ENCODE measurements around the gene SOX13. TPM values are rescaled to one million over a fixed set of nuclear protein-coding genes. Genes with fewer than 3 reads are reported as not detected.

SOX13 gene
- total RNA-seq, 4 donors from 2014 or later, result 12.1 to 34.1 (median 33.4) TPM

- H3K27ac ChIP-seq, result no peak overlapping the region
- TF ChIP-seq CTCF (IDR thresholded peaks at IDR 0.05) (no peak), POLR2AphosphoS5 (IDR thresholded peaks at IDR 0.05) (no peak), POLR2A (IDR thresholded peaks at IDR 0.05) (no peak), EP300 (IDR thresholded peaks at IDR 0.05; ENCODE audit: low read depth) (no peak)
- DNase-seq, result no peak
- 56 to 70% methylated on average over 3 of the region's 3 CpGs for WGBS, 2 donors (ENCODE audit: low coverage in 1 of 2)
- H3K9me3 ChIP-seq, result peaks cover 0 to 5% of the 10 kb centered on the region in 2 donors
- intact Hi-C loops (cut with DNase I; ENCODE audit: low total_unique reads), result no loop called here
- H3K36me3 ChIP-seq, result no peaks in the 10 kb centered on the region
- no peak overlapping the region for H3K4me3 ChIP-seq
- in situ Hi-C loops (cut with MboI; ENCODE audit: low pct_ligation_motif_present in 1 of 4, low pct_unique_long_range_greater_than_20kb in 1 of 4, low sequenced_read_pairs in 3 of 4), result no loop called here
- no peaks in the 10 kb centered on the region for H3K4me1 ChIP-seq
- peaks cover 10% of the 10 kb centered on the region for H3K27me3 ChIP-seq
Measured at GRCh38 chr1:204174958-204175357, 102.0 kb downstream of the SOX13 start.

GRCh38 chr1:204176049-204176448, 103.1 kb downstream of the SOX13 start:
- Histone ChIP-seq H3K4me1 (no peaks in the 10 kb centered on the region), H3K27me3 (peaks cover 10% of the 10 kb centered on the region), H3K27ac (no peak overlapping the region), H3K9me3 (no peaks in the 10 kb centered on the region), H3K4me3 (no peak overlapping the region), H3K36me3 (no peaks in the 10 kb centered on the region)
- WGBS, 2 donors (ENCODE audit: low coverage in 1 of 2), result 78 to 96% methylated on average over 4 to 5 of the region's 5 CpGs
- DNase-seq, result no peak
- in situ Hi-C loops (cut with MboI; ENCODE audit: low pct_ligation_motif_present in 1 of 4, low pct_unique_long_range_greater_than_20kb in 1 of 4, low sequenced_read_pairs in 3 of 4) (no loop called here), intact Hi-C loops (cut with DNase I; ENCODE audit: low total_unique reads) (no loop called here)
- no peak for TF ChIP-seq POLR2A (IDR thresholded peaks at IDR 0.05)
- no peak for TF ChIP-seq POLR2AphosphoS5 (IDR thresholded peaks at IDR 0.05)
- no peak for TF ChIP-seq CTCF (IDR thresholded peaks at IDR 0.05)
- TF ChIP-seq EP300 (IDR thresholded peaks at IDR 0.05; ENCODE audit: low read depth), result no peak

- no peak for DNase-seq
- peaks cover 10% of the 10 kb centered on the region for H3K27me3 ChIP-seq
- TF ChIP-seq CTCF (IDR thresholded peaks at IDR 0.05) (no peak), POLR2AphosphoS5 (IDR thresholded peaks at IDR 0.05) (no peak), POLR2A (IDR thresholded peaks at IDR 0.05) (no peak), EP300 (IDR thresholded peaks at IDR 0.05; ENCODE audit: low read depth) (no peak)
- no peaks in the 10 kb centered on the region for H3K4me1 ChIP-seq
- H3K4me3 ChIP-seq, result no peak overlapping the region
- intact Hi-C loops (cut with DNase I; ENCODE audit: low total_unique reads) (no loop called here), in situ Hi-C loops (cut with MboI; ENCODE audit: low pct_ligation_motif_present in 1 of 4, low pct_unique_long_range_greater_than_20kb in 1 of 4, low sequenced_read_pairs in 3 of 4) (no loop called here)
- 39 to 71% methylated on average over 1 to 4 of the region's 4 CpGs for WGBS, 2 donors (ENCODE audit: low coverage in 1 of 2)
- no peaks in the 10 kb centered on the region for H3K36me3 ChIP-seq
- H3K27ac ChIP-seq, result no peak overlapping the region
- no peaks in the 10 kb centered on the region for H3K9me3 ChIP-seq
Measured at GRCh38 chr1:204177133-204177532, 104.2 kb downstream of the SOX13 start.

Other genes with a start within 250 kb of the SOX13 start
- gene SNRPE, start 211.5 kb upstream of the SOX13 start, total RNA-seq, result 10 to 100 TPM in 2 of 4 donors, 1 to 10 TPM in 1, not detected in 1; 3.0 to 30.2 (median 24.0) TPM
- 1 to 10 TPM in 3 of 4 donors, not detected in 1; 1.9 to 3.7 (median 3.3) TPM for gene ETNK2, start 78.9 kb downstream of the SOX13 start, total RNA-seq
- 1 to 10 TPM in 1 of 4 donors, not detected in 3; 2.7 TPM for gene REN, start 93.2 kb downstream of the SOX13 start, total RNA-seq
- not detected for gene KISS1, start 123.4 kb downstream of the SOX13 start, total RNA-seq
- gene GOLT1A, start 140.9 kb downstream of the SOX13 start, total RNA-seq, result 10 to 100 TPM in 1 of 4 donors, 1 to 10 TPM in 1, not detected in 2; 9.7 to 13.8 TPM

Data from transverse colon (tissue), 4 donors.